SH-SY5Y (cell line): Measurements from ENCODE around the gene MOXD1.

ENCODE experiments used
- GATA2 ChIP-seq: IDR thresholded peaks from 2 replicates; pipeline ENCODE4 v1.6.1; 2011; ENCODE audit warnings: mild to moderate bottlenecking, low read depth, low read length
- GATA3 ChIP-seq: IDR thresholded peaks from 2 replicates; pipeline ENCODE4 v1.6.1; 2011; ENCODE audit warnings: low read depth, mild to moderate bottlenecking, low read length, moderate library complexity

DNA sequence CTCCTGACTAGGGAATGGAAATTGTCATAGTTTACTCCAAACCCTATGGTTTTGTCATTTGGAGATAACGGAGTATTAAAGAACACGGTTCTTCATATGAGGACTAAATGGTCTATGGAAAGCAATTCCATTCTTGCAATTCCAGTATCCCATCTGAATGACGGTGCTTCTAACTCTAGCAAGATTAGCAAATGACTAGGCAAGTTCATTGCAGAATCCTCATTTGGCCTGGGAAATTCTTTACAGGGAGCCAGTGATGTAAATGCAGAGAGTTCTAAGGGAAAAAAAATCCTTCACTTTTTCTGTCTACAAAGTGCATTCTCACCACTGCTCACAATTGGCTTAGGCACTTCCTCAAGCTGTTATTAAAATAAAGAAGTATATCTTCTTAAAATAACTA is 111.5 kb downstream of the MOXD1 start:
- TF ChIP-seq GATA2 (no peak), GATA3 (no peak)
